Endothelial cell of umbilical vein (primary cell): ENCODE results near the gene MAST1. TPM values are rescaled to one million over a fixed set of nuclear protein-coding genes. Genes with fewer than 3 reads are reported as not detected.
"Not testable (repeated sequence)": the region's sequence is repeated elsewhere in the genome, so short reads cannot be mapped to it uniquely, and the experiment has no call there.

Experiments
- BruUV-seq: library from RNA; stranded (reverse); fragments of 400-500 nt; replicated peaks from 2 replicates; lab custom pipeline; 2021; lab: Mats Ljungman, UMichigan
- CTCF ChIA-PET: fragments of 300-600, 350-600 bp; sonication (Branson Sonifier 250); formaldehyde crosslinking; loops from one replicate; lab custom pipeline; 2021; ENCODE audit warnings: antibody characterized with exemption, inconsistent platforms; lab: Charles Lee
- POLR2A ChIA-PET: fragments of 300-600, 350-600 bp; sonication (Branson Sonifier 250); formaldehyde crosslinking; loops from one replicate; lab custom pipeline; 2021; ENCODE audit warnings: antibody characterized with exemption, inconsistent platforms; lab: Charles Lee
- DNase-seq: peaks from one replicate; pipeline ENCODE4 v3.0.0-alpha.2; 2011; ENCODE audit warnings: low read depth, low spot score
- FAIRE-seq: peaks from 2 replicates; lab custom pipeline; 2011; peaks lifted over from hg19 to GRCh38; lab: Jason Lieb, UNC
- H2AFZ ChIP-seq: 2 replicates; pipeline ENCODE4 v1.6.0; 2012; ENCODE audit warnings: low read depth, low read length, control low read depth, inconsistent platforms
- H3K27ac ChIP-seq: 2 replicates; pipeline ENCODE4 v1.5.1; 2011; ENCODE audit warnings: low read depth, mild to moderate bottlenecking, control low read depth, low read length, moderate library complexity; ENCODE audit not compliant: insufficient read depth
- H3K27me3 ChIP-seq, 2 experiments: 2 replicates each; pipeline versions ENCODE4 v1.6.0 to v1.6.1; 2011; ENCODE audit warnings: low read length in 2 of 2, mixed read lengths in 1 of 2; ENCODE audit not compliant: control insufficient read depth in 2 of 2, insufficient read depth in 2 of 2
- H3K36me3 ChIP-seq, 2 experiments: 2 replicates in 1 of 2; 3 replicates in 1 of 2; pipeline ENCODE4 v1.5.1; 2011; ENCODE audit warnings: low read length in 2 of 2, mild to moderate bottlenecking in 1 of 2, moderate library complexity in 1 of 2; ENCODE audit not compliant: control insufficient read depth in 2 of 2, insufficient read depth in 2 of 2; ENCODE audit errors: extremely low read depth in 1 of 2
- H3K4me1 ChIP-seq: 3 replicates; pipeline ENCODE4 v1.5.1; 2011; ENCODE audit warnings: mild to moderate bottlenecking, low read length; ENCODE audit not compliant: control insufficient read depth, insufficient read depth; ENCODE audit errors: extremely low read depth
- H3K4me2 ChIP-seq: 2 replicates; pipeline ENCODE4 v1.6.1; 2011; ENCODE audit warnings: low read length, control low read depth, mixed read lengths; ENCODE audit not compliant: insufficient read depth
- H3K4me3 ChIP-seq, 3 experiments: fragments of 200-600 bp in 1 of 3; sonication (generic), shearing (Covaris generic) in 1 of 3; replicated peaks in 1 of 3; 2 replicates each; pipeline ENCODE4 v1.5.1; 2011 to 2016; ENCODE audit warnings: control low read depth in 3 of 3, low read length in 3 of 3, mild to moderate bottlenecking in 2 of 3, inconsistent platforms in 1 of 3, low read depth in 1 of 3, moderate library complexity in 1 of 3; ENCODE audit not compliant: insufficient read depth in 1 of 3
- H3K79me2 ChIP-seq: 2 replicates; pipeline ENCODE4 v1.6.0; 2012; ENCODE audit warnings: low read length, inconsistent platforms; ENCODE audit not compliant: control insufficient read depth, insufficient read depth
- H3K9ac ChIP-seq: replicated peaks from 2 replicates; pipeline ENCODE3; 2011; ENCODE audit warnings: low read length, control low read depth; ENCODE audit not compliant: insufficient read depth; ENCODE audit errors: extremely low read depth
- H3K9me1 ChIP-seq: replicated peaks from 3 replicates; pipeline ENCODE4 v1.6.0; 2011; ENCODE audit warnings: mild to moderate bottlenecking, low read length; ENCODE audit not compliant: control insufficient read depth, insufficient read depth; ENCODE audit errors: extremely low read depth
- H3K9me3 ChIP-seq: replicated peaks from 2 replicates; pipeline ENCODE4 v1.5.1; 2012; ENCODE audit warnings: low read length, inconsistent platforms; ENCODE audit not compliant: control insufficient read depth, insufficient read depth
- H4K20me1 ChIP-seq: replicated peaks from 2 replicates; pipeline ENCODE3; 2011; ENCODE audit warnings: mild to moderate bottlenecking, low read length; ENCODE audit not compliant: control insufficient read depth, insufficient read depth; ENCODE audit errors: extremely low read depth
- EZH2 ChIP-seq: IDR thresholded peaks from 2 replicates; pipeline ENCODE4 v1.6.1; 2012; ENCODE audit warnings: borderline replicate concordance, low read depth, mild to moderate bottlenecking, moderate library complexity, low read length, inconsistent platforms; ENCODE audit not compliant: severe bottlenecking
- GATA2 ChIP-seq: IDR thresholded peaks from 2 replicates; pipeline ENCODE4 v1.7.0; 2011; ENCODE audit warnings: low read depth, mild to moderate bottlenecking, moderate library complexity, mixed read lengths, low read length; ENCODE audit not compliant: insufficient read length, insufficient read depth
- JUN ChIP-seq: IDR thresholded peaks from 2 replicates; pipeline ENCODE4 v1.6.1; 2011; ENCODE audit warnings: borderline replicate concordance, low read depth; ENCODE audit not compliant: insufficient read length, insufficient read depth
- POLR2A ChIP-seq: IDR thresholded peaks from 2 replicates; pipeline ENCODE4 v1.6.1; 2012; ENCODE audit warnings: low read depth, mild to moderate bottlenecking, control low read depth, low read length
- POLR2AphosphoS5 ChIP-seq: IDR thresholded peaks from 2 replicates; pipeline ENCODE4 v1.6.1; 2012; ENCODE audit warnings: low read depth, mild to moderate bottlenecking, control low read depth, low read length, moderate library complexity; ENCODE audit not compliant: insufficient read depth
- dilution Hi-C: fragments of 300-500 bp; cut with MboI; formaldehyde crosslinking; loops from one replicate; pipeline ENCODE4 v1.15.0; 2019; ENCODE audit warnings: low sequenced_read_pairs; ENCODE audit not compliant: extremely low pct_ligation_motif_present
- intact Hi-C: fragments of 100-400 bp; cut with micrococcal nuclease; formaldehyde crosslinking; loops from one replicate; pipeline ENCODE4 v1.10.0; 2022
- polyA plus RNA-seq, 4 experiments: library from polyadenylated mRNA; depleted of rRNA in 3 of 4; stranded (reverse) in 3 of 4; unstranded in 1 of 4; fragments of >200 nt; gene quantifications; 2 replicates each; pipeline versions ENCODE4 v1.2.1 to v1.2.3, GENCODE V29; 2011 to 2012; ENCODE audit warnings: missing spikeins in 1 of 4
- total RNA-seq: library from RNA; stranded (reverse); gene quantifications from 2 replicates; pipeline ENCODE4 v1.2.3, GENCODE V29; 2021
- TF ChIP-seq, protein P1 (sequence below): IDR thresholded peaks from 2 replicates; pipeline ENCODE4 v1.6.1; 2011; ENCODE audit not compliant: insufficient read depth, insufficient read length

The MAST1 gene
- total and polyA plus RNA-seq, 2 donors (not counting 3 experiments of a cell fraction or from before 2014, with no cell fraction given): 0.13 to 0.46 TPM

DNA sequence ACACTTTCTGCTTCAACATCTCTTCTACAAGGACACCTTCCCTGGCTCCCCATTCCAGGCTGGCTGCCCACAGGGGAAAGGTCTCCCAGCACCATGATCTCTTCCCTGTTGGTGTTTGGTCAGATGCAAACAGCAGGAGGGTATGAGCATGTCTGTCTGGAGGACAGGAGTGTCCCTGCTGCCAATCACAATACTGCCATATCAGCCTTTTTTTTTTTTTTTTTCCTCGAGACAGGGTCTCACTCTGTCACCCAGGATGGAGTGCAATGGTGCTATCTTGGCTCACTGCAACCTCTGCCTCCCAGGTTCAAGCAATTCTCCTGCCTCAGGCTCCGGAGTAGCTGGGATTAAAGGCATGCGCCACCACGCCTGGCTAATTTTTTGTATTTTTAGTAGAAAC, 77.5 kb downstream of the MAST1 start:
- H3K79me2 ChIP-seq, H3K9me3 ChIP-seq, H4K20me1 ChIP-seq, H3K9ac ChIP-seq, H3K4me2 ChIP-seq, CTCF ChIA-PET, H3K4me3 ChIP-seq, dilution Hi-C loops, H3K9me1 ChIP-seq, H3K36me3 ChIP-seq, POLR2A ChIA-PET, H3K27me3 ChIP-seq, H3K4me1 ChIP-seq, intact Hi-C loops, FAIRE-seq, H3K27ac ChIP-seq, DNase-seq, BruUV-seq, H2AFZ ChIP-seq: not testable (repeated sequence)

DNA sequence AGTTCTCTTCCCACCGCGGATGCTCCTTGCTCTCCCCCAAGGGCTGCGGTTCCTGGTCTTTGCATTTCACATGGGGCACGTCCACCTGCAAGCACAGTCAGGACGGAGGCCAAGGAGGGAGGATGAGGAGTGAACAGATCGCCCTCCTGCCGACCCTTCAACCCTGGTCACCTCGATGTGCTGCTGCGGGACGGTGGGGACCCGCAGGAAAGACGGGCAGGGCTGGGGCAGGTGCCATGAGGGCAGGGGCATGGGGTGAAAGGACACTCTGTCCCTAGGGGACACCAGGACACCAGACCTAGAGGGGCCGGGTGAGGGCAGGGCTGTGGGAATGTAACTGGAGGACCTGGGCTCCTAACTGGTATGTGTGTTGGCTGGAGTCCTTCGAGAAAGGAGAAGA, 79.9 kb downstream of the MAST1 start:
- Histone ChIP-seq H3K36me3 (peaks cover 0 to 10% of the 10 kb centered on the region in 2 experiments), H3K79me2 (no peaks in the 10 kb centered on the region), H3K27me3 (peaks cover 3% of the 10 kb centered on the region in 2 experiments), H3K9me3 (no peaks in the 10 kb centered on the region), H3K4me3 (no peak overlapping the region), H3K9me1 (no peaks in the 10 kb centered on the region), H3K27ac (no peak overlapping the region), H2AFZ (no peak overlapping the region), H3K4me1 (no peaks in the 10 kb centered on the region), H4K20me1 (no peaks in the 10 kb centered on the region), H3K9ac (no peak overlapping the region), H3K4me2 (no peak overlapping the region)
- dilution Hi-C loops (no loop called here), intact Hi-C loops (loop anchor here (2.0 kb wide), 1 partner anchor 37 kb away; the partner anchor contains the start of gene DNASE2)
- BruUV-seq: no TSS peak
- CTCF ChIA-PET: no interaction called here
- TF ChIP-seq GATA2 (no peak), JUN (no peak), POLR2AphosphoS5 (no peak), EZH2 (no peak), POLR2A (no peak)
- TF ChIP-seq, protein P1, sequence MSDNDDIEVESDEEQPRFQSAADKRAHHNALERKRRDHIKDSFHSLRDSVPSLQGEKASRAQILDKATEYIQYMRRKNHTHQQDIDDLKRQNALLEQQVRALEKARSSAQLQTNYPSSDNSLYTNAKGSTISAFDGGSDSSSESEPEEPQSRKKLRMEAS: no peak
- FAIRE-seq (no peak), DNase-seq (no peak)
- POLR2A ChIA-PET: no interaction called here
